Measurements from ENCODE around the gene OR7A17. TPM values are rescaled to one million over a fixed set of nuclear protein-coding genes. Genes with fewer than 3 reads are reported as not detected.

OR7A17 gene
- total and polyA plus RNA-seq, 2 experiments from 2014 or later: not detected

GRCh38 chr19:14890643-14891379 lies 4.9 kb upstream of the OR7A17 start:
- Mint-ChIP-seq H3K9me3 (peaks cover 86% of the 10 kb centered on the region), H3K4me3 (no peak overlapping the region), H3K27me3 (ENCODE audit: insufficient read depth, low read depth, poor library complexity) (peaks cover 3% of the 10 kb centered on the region), H3K36me3 (ENCODE audit: low read depth) (peaks cover 3% of the 10 kb centered on the region; the same call in 1 of the 3 replicates), H3K27ac (no peak overlapping the region), H3K4me1 (no peaks in the 10 kb centered on the region)
- no peak overlapping the region for H3K4me2 ChIP-seq
- H2AFZ ChIP-seq: no peak overlapping the region
- no peaks in the 10 kb centered on the region for H4K20me1 ChIP-seq (replicated peaks; ENCODE audit: insufficient read depth)
- no peaks in the 10 kb centered on the region for H3K27me3 ChIP-seq (ENCODE audit: insufficient read depth)
- no peak overlapping the region for H3K4me3 ChIP-seq
- no peaks in the 10 kb centered on the region for H3K79me2 ChIP-seq (replicated peaks; ENCODE audit: insufficient read depth)
- no peaks in the 10 kb centered on the region for H3K36me3 ChIP-seq (ENCODE audit: insufficient read depth)
- no peak overlapping the region for H3K27ac ChIP-seq (ENCODE audit: low read depth)
- H3K9me2 ChIP-seq (ENCODE audit: insufficient read depth): no peaks in the 10 kb centered on the region
- DNase-seq (ENCODE audit: low spot score) (no peak), ATAC-seq (no peak)
- TF ChIP-seq CTCF (conservative IDR thresholded peaks at IDR 0.05; ENCODE audit: low read depth in 2 of 2): no peak
- no peak for TF ChIP-seq EZH2phosphoT487 (IDR thresholded peaks at IDR 0.05; ENCODE audit: unreplicated experiment)
- no peak for TF ChIP-seq ZNF331 (CRISPR knock-in tag; IDR thresholded peaks at IDR 0.05; ENCODE audit: low read depth)
- no peak for TF ChIP-seq ZNF114 (CRISPR knock-in tag; IDR thresholded peaks at IDR 0.05)
- no peak for TF ChIP-seq CREB1 (CRISPR knock-in tag; IDR thresholded peaks at IDR 0.05; ENCODE audit: low read depth)
- H3K4me1 ChIP-seq (ENCODE audit: insufficient read depth): no peaks in the 10 kb centered on the region
- H3F3A ChIP-seq (replicated peaks; ENCODE audit: low read depth): no peaks in the 10 kb centered on the region

GRCh38 chr19:14889994-14890642 lies 4.2 kb upstream of the OR7A17 start:
- Mint-ChIP-seq H3K4me1 (no peaks in the 10 kb centered on the region), H3K36me3 (ENCODE audit: low read depth) (peaks cover 3% of the 10 kb centered on the region; the same call in 1 of the 3 replicates), H3K27me3 (ENCODE audit: insufficient read depth, low read depth, poor library complexity) (peaks cover 3% of the 10 kb centered on the region), H3K9me3 (peaks cover 83% of the 10 kb centered on the region), H3K27ac (no peak overlapping the region), H3K4me3 (no peak overlapping the region)
- TF ChIP-seq JUNB (IDR thresholded peaks at IDR 0.05; ENCODE audit: unreplicated experiment) (no peak), NANOG (IDR thresholded peaks at IDR 0.05; ENCODE audit: borderline replicate concordance) (no peak), ETS1 (IDR thresholded peaks at IDR 0.05) (no peak), POLR2AphosphoS5 (IDR thresholded peaks at IDR 0.05; ENCODE audit: low read depth) (no peak), ZNF331 (CRISPR knock-in tag; IDR thresholded peaks at IDR 0.05; ENCODE audit: low read depth) (no peak), CTCF (conservative IDR thresholded peaks at IDR 0.05; ENCODE audit: low read depth in 2 of 2) (no peak), STAT1 (IDR thresholded peaks at IDR 0.05; ENCODE audit: unreplicated experiment) (no peak)
- no peak overlapping the region for H3K4me3 ChIP-seq
- no peaks in the 10 kb centered on the region for H4K20me1 ChIP-seq (replicated peaks; ENCODE audit: insufficient read depth)
- no peaks in the 10 kb centered on the region for H3K9me2 ChIP-seq (ENCODE audit: insufficient read depth)
- no peak overlapping the region for H3K27ac ChIP-seq (ENCODE audit: low read depth)
- no peaks in the 10 kb centered on the region for H3K27me3 ChIP-seq (ENCODE audit: insufficient read depth)
- no peaks in the 10 kb centered on the region for H3F3A ChIP-seq (replicated peaks; ENCODE audit: low read depth)
- H3K79me2 ChIP-seq (replicated peaks; ENCODE audit: insufficient read depth): no peaks in the 10 kb centered on the region
- ATAC-seq (no peak), DNase-seq (ENCODE audit: low spot score) (no peak)
- no peak overlapping the region for H3K4me2 ChIP-seq
- no peaks in the 10 kb centered on the region for H3K36me3 ChIP-seq (ENCODE audit: insufficient read depth)
- no peaks in the 10 kb centered on the region for H3K4me1 ChIP-seq (ENCODE audit: insufficient read depth)
- no peak overlapping the region for H2AFZ ChIP-seq
